MM.1S (cell line): Measurements from ENCODE around the gene PPP1R37.

Source experiments
- DNase-seq: peaks from one replicate; pipeline ENCODE4 v3.0.0-alpha.2; 2015
- H2AFZ ChIP-seq: fragments of 300-600 bp; sonication (generic); 2 replicates; pipeline ENCODE4 v1.6.0; 2016; ENCODE audit warnings: antibody characterized with exemption, low read length
- H3F3A ChIP-seq: fragments of 300-600 bp; sonication (generic); 2 replicates; pipeline ENCODE4 v1.6.1; 2016; ENCODE audit warnings: mild to moderate bottlenecking, antibody characterized with exemption, low read length, moderate library complexity, mixed read lengths; ENCODE audit not compliant: insufficient read depth
- H3K27ac ChIP-seq: fragments of 300-600 bp; sonication (generic); 2 replicates; pipeline ENCODE4 v1.5.1; 2016; ENCODE audit warnings: mild to moderate bottlenecking, low read length
- H3K27me3 ChIP-seq: fragments of 300-600 bp; sonication (generic); replicated peaks from 2 replicates; pipeline ENCODE4 v1.6.0; 2016; ENCODE audit warnings: low read length; ENCODE audit not compliant: insufficient read depth
- H3K36me3 ChIP-seq: fragments of 300-600 bp; sonication (generic); replicated peaks from 2 replicates; pipeline ENCODE4 v1.6.1; 2016; ENCODE audit warnings: mild to moderate bottlenecking, low read length, mixed read lengths; ENCODE audit not compliant: insufficient read depth
- H3K4me1 ChIP-seq: fragments of 300-600 bp; sonication (generic); 2 replicates; pipeline ENCODE4 v1.6.1; 2016; ENCODE audit warnings: low read length, mixed read lengths
- H3K4me2 ChIP-seq: fragments of 300-600 bp; sonication (generic); 2 replicates; pipeline ENCODE4 v1.6.0; 2016; ENCODE audit warnings: low read depth, low read length
- H3K4me3 ChIP-seq: fragments of 300-600 bp; sonication (generic); 2 replicates; pipeline ENCODE4 v1.5.1; 2016; ENCODE audit warnings: low read length, mixed read lengths
- H3K79me2 ChIP-seq: fragments of 300-600 bp; sonication (generic); 2 replicates; pipeline ENCODE4 v1.6.1; 2016; ENCODE audit warnings: mixed run types, low read length, mixed read lengths
- H3K9ac ChIP-seq: fragments of 300-600 bp; sonication (generic); 2 replicates; pipeline ENCODE4 v1.6.1; 2016; ENCODE audit warnings: low read length, mixed read lengths
- H3K9me2 ChIP-seq: fragments of 300-600 bp; sonication (generic); replicated peaks from 2 replicates; pipeline ENCODE4 v1.6.1; 2016; ENCODE audit warnings: mild to moderate bottlenecking, low read length, mixed read lengths; ENCODE audit not compliant: insufficient read depth
- H3K9me3 ChIP-seq: fragments of 300-600 bp; sonication (generic); replicated peaks from 2 replicates; pipeline ENCODE4 v1.6.1; 2016; ENCODE audit warnings: mild to moderate bottlenecking, low read length, mixed read lengths; ENCODE audit not compliant: insufficient read depth
- H4K20me1 ChIP-seq: fragments of 300-600 bp; sonication (generic); 2 replicates; pipeline ENCODE4 v1.6.1; 2016; ENCODE audit warnings: mild to moderate bottlenecking, low read length, moderate library complexity, mixed read lengths; ENCODE audit not compliant: insufficient read depth
- EZH2 ChIP-seq: fragments of 300-600 bp; sonication (generic); optimal IDR thresholded peaks from 2 replicates; pipeline ENCODE3; 2017; ENCODE audit warnings: low read depth, mild to moderate bottlenecking, antibody characterized with exemption, low read length, mixed read lengths
- EZH2phosphoT487 ChIP-seq: fragments of 300-600 bp; sonication (generic); IDR thresholded peaks from 2 replicates; pipeline ENCODE4 v1.6.1; 2018; ENCODE audit warnings: antibody characterized with exemption, low read length
- TF ChIP-seq, protein P1 (sequence below): fragments of 300-600 bp; sonication (generic); IDR thresholded peaks from 2 replicates; pipeline ENCODE4 v1.5.1; 2016; ENCODE audit warnings: antibody characterized with exemption, low read length, mixed read lengths

PPP1R37 gene

DNA sequence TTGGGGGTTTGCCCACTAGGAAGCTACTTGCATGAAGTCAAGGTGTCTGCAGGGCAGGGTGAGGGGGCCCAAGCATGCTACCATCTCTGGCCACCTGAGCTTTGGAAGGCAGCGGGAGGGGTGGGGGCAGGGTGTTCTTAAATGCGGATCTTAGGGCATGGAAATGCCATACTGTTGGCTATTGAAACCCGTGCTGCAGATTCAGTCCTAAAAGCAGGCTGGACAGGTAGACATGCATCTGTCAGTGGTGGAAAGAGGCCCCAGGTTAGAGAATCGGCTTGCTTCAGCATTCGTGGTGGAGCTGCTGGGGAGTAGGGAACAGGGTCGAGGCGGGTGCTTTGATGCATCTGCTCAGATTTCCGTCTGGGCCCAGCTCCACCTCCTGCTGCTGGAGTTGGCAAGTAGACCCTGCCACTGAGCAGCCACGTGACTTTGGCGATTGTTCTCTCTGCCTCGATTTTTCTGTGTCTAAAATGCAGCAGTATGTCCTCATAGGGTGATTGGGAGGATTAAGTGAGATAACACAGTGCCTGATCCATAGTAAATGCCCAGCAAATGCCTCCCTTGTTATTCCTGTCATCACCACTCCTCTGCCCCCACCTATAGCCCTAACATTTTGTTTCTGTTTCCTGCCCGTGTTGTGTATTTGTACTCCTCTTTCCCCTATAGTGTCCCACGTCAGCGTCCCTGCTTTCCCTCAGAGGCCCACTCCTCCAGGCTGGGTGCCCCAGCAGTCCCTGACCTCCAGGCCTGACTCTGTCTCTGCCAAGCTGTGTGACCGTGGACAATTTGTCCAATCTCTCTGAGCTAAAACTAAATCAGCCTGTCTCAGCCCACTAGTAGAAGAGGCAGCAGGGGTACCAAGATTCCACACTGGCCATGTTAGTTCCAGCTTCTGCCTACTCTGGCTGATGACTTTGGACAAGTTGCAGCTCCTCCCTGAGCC is 5.8 kb downstream of the PPP1R37 start:
- H2AFZ ChIP-seq: no peak overlapping the region
- H4K20me1 ChIP-seq: peaks cover 12% of the 10 kb centered on the region; the same call in 1 of the 2 replicates
- H3K27me3 ChIP-seq: no peaks in the 10 kb centered on the region
- H3K9me2 ChIP-seq: no peaks in the 10 kb centered on the region
- H3K79me2 ChIP-seq: peaks cover 100% of the 10 kb centered on the region
- peaks cover 5% of the 10 kb centered on the region; the same call in 1 of the 2 replicates for H3F3A ChIP-seq
- no peaks in the 10 kb centered on the region for H3K36me3 ChIP-seq
- no peaks in the 10 kb centered on the region for H3K9me3 ChIP-seq
- TF ChIP-seq EZH2 (no peak), EZH2phosphoT487 (no peak)
- TF ChIP-seq, protein P1, sequence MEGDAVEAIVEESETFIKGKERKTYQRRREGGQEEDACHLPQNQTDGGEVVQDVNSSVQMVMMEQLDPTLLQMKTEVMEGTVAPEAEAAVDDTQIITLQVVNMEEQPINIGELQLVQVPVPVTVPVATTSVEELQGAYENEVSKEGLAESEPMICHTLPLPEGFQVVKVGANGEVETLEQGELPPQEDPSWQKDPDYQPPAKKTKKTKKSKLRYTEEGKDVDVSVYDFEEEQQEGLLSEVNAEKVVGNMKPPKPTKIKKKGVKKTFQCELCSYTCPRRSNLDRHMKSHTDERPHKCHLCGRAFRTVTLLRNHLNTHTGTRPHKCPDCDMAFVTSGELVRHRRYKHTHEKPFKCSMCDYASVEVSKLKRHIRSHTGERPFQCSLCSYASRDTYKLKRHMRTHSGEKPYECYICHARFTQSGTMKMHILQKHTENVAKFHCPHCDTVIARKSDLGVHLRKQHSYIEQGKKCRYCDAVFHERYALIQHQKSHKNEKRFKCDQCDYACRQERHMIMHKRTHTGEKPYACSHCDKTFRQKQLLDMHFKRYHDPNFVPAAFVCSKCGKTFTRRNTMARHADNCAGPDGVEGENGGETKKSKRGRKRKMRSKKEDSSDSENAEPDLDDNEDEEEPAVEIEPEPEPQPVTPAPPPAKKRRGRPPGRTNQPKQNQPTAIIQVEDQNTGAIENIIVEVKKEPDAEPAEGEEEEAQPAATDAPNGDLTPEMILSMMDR: no peak
- H3K4me3 ChIP-seq: no peak overlapping the region
- H3K9ac ChIP-seq: no peak overlapping the region
- DNase-seq: no peak
- no peak overlapping the region for H3K27ac ChIP-seq
- peaks cover 17% of the 10 kb centered on the region for H3K4me1 ChIP-seq
- no peak overlapping the region for H3K4me2 ChIP-seq

DNA sequence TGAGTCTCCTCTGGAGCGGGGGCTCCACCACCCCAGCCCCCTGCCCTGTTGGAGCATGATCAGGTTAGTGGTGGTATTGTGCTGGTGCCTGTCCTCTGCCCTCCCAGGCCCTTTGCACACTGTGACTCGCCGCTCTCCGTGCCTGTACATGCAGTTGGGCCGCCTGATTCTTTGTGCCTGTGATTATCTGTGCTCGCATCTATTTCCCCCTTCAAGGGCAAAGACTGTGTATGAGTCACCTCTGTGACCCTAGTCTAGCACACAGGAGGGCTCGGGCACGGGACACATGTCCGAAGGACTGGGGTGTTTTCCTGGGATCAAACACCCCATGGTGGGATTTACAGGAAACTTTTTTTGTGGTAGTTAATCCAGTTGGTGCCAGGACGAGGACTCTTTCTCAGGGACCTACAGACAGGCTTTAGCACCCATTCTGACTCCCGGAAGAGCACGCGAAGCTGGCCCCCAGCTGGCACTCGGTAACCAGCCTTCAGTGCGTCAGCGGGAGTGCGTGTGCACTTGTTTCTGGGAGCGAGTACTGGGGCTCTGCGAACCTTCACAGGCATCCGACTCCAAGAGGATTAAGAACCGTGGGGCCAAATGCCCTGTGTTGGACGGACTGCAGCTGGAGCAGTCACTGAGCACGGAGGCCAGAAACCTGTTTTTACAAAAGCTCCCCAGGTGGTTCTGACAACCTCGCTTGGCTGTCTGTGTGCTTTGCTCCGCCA is 6.7 kb downstream of the PPP1R37 start:
- Histone ChIP-seq H3K9ac (no peak overlapping the region), H3K27ac (no peak overlapping the region), H3K4me3 (no peak overlapping the region), H3K27me3 (no peaks in the 10 kb centered on the region), H3K36me3 (no peaks in the 10 kb centered on the region), H4K20me1 (peaks cover 12% of the 10 kb centered on the region; the same call in 1 of the 2 replicates), H3K4me2 (no peak overlapping the region), H3K9me2 (no peaks in the 10 kb centered on the region), H3K9me3 (no peaks in the 10 kb centered on the region), H3K4me1 (peaks cover 24% of the 10 kb centered on the region), H2AFZ (no peak overlapping the region), H3K79me2 (peaks cover 100% of the 10 kb centered on the region), H3F3A (peaks cover 5% of the 10 kb centered on the region; the same call in 1 of the 2 replicates)
- no peak for TF ChIP-seq EZH2phosphoT487
- no peak for TF ChIP-seq EZH2
- TF ChIP-seq, protein P1: no peak
- DNase-seq: no peak

DNA sequence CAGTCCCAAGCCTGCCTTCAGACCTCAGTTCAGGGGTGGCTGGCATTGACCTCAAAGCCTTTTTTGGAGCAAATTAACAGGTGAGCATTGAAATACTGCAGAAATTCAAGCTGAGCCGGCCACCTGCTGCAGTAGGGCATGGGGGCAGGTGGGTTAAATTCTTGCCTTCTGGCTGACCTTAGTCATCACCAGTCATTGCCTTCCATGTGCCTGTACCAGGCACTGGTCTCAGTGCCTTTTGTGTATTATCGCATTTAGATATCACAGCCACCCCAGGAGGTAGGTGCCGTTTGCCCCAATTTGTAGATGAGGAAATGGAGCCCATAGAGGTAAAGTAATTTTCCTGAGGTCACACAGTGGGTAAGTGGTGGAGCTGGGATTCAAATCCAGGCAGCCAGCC is 7.2 kb downstream of the PPP1R37 start:
- H3K27ac ChIP-seq: no peak overlapping the region

More for the DNA sequence above, 7.2 kb downstream of the PPP1R37 start:
- Histone ChIP-seq H3K27me3 (no peaks in the 10 kb centered on the region), H3K4me3 (no peak overlapping the region), H3K36me3 (no peaks in the 10 kb centered on the region), H3K9ac (no peak overlapping the region), H3F3A (peaks cover 7% of the 10 kb centered on the region; the same call in 1 of the 2 replicates), H2AFZ (no peak overlapping the region), H4K20me1 (peaks cover 12% of the 10 kb centered on the region; the same call in 1 of the 2 replicates), H3K4me2 (no peak overlapping the region), H3K9me3 (no peaks in the 10 kb centered on the region), H3K9me2 (no peaks in the 10 kb centered on the region), H3K79me2 (peaks cover 100% of the 10 kb centered on the region), H3K4me1 (peaks cover 26% of the 10 kb centered on the region)
- no peak for DNase-seq
- no peak for TF ChIP-seq EZH2
- TF ChIP-seq, protein P1: no peak
- TF ChIP-seq EZH2phosphoT487: no peak
